Osteocyte (in vitro differentiated cells): Measurements from ENCODE around the gene ING5. TPM values are rescaled to one million over a fixed set of nuclear protein-coding genes. Genes with fewer than 3 reads are reported as not detected.
A peak's percentile ranks its signal among the peaks of the same experiment; 100 is the strongest.

Experiments used
- DNase-seq: peaks from one replicate; pipeline ENCODE4 v3.0.0; 2021; ENCODE audit warnings: mixed read lengths; ENCODE audit not compliant: unreplicated experiment; ENCODE audit errors: extremely low spot score
- H3K27ac Mint-ChIP-seq: one replicate; pipeline ENCODE4 v1.8.0; 2021; ENCODE audit warnings: mild to moderate bottlenecking, mixed read lengths; ENCODE audit not compliant: unreplicated experiment
- H3K27me3 Mint-ChIP-seq: one replicate; pipeline ENCODE4 v1.8.0; 2021; ENCODE audit warnings: mixed read lengths; ENCODE audit not compliant: unreplicated experiment
- H3K36me3 Mint-ChIP-seq: one replicate; pipeline ENCODE4 v1.8.0; 2021; ENCODE audit warnings: mixed read lengths; ENCODE audit not compliant: unreplicated experiment
- H3K4me1 Mint-ChIP-seq: one replicate; pipeline ENCODE4 v1.8.0; 2021; ENCODE audit warnings: mixed read lengths; ENCODE audit not compliant: unreplicated experiment
- H3K4me3 Mint-ChIP-seq: one replicate; pipeline ENCODE4 v1.8.0; 2021; ENCODE audit warnings: mild to moderate bottlenecking, moderate library complexity, mixed read lengths; ENCODE audit not compliant: unreplicated experiment
- H3K9me3 Mint-ChIP-seq: one replicate; pipeline ENCODE4 v1.8.0; 2021; ENCODE audit warnings: mixed read lengths; ENCODE audit not compliant: unreplicated experiment
- total RNA-seq: library from RNA; stranded (reverse); gene quantifications from 2 replicates; pipeline ENCODE4 v1.2.1, GENCODE V29; 2021
- TF ChIP-seq, protein P1 (sequence below): fragments of 200-600 bp; sonication (generic); IDR thresholded peaks from 2 replicates; pipeline ENCODE4 v1.5.0; 2021; ENCODE audit warnings: antibody characterized with exemption, mild to moderate bottlenecking, moderate library complexity

Gene ING5
- total RNA-seq, 1 donor from 2014 or later, result 32.0 TPM

- Mint-ChIP-seq H3K36me3 (peaks cover 7% of the 10 kb centered on the region), H3K4me3 (peak overlapping the region; percentile 74), H3K27me3 (no peaks in the 10 kb centered on the region), H3K27ac (peak overlapping the region; percentile 86), H3K4me1 (peaks cover 15% of the 10 kb centered on the region), H3K9me3 (peaks cover 5% of the 10 kb centered on the region)
- no peak for DNase-seq
- TF ChIP-seq, protein P1, sequence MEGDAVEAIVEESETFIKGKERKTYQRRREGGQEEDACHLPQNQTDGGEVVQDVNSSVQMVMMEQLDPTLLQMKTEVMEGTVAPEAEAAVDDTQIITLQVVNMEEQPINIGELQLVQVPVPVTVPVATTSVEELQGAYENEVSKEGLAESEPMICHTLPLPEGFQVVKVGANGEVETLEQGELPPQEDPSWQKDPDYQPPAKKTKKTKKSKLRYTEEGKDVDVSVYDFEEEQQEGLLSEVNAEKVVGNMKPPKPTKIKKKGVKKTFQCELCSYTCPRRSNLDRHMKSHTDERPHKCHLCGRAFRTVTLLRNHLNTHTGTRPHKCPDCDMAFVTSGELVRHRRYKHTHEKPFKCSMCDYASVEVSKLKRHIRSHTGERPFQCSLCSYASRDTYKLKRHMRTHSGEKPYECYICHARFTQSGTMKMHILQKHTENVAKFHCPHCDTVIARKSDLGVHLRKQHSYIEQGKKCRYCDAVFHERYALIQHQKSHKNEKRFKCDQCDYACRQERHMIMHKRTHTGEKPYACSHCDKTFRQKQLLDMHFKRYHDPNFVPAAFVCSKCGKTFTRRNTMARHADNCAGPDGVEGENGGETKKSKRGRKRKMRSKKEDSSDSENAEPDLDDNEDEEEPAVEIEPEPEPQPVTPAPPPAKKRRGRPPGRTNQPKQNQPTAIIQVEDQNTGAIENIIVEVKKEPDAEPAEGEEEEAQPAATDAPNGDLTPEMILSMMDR, result peak; percentile 59
Measured at GRCh38 chr2:241701149-241701398, 765 bp upstream of the ING5 start.

- H3K4me3 Mint-ChIP-seq, result peak overlapping the region; percentile 87
- TF ChIP-seq, protein P1, result peak; percentile 34
- H3K27ac Mint-ChIP-seq, result peak overlapping the region; percentile 79
- H3K36me3 Mint-ChIP-seq, result peaks cover 13% of the 10 kb centered on the region
- peaks cover 15% of the 10 kb centered on the region for H3K4me1 Mint-ChIP-seq
- no peaks in the 10 kb centered on the region for H3K27me3 Mint-ChIP-seq
- peaks cover 5% of the 10 kb centered on the region for H3K9me3 Mint-ChIP-seq
- peak; percentile 96 for DNase-seq
Measured at GRCh38 chr2:241702155-241703031, 554 bp downstream of the ING5 start.

- DNase-seq, result no peak
- no peaks in the 10 kb centered on the region for H3K27me3 Mint-ChIP-seq
- peak overlapping the region; percentile 79 for H3K27ac Mint-ChIP-seq
- H3K4me3 Mint-ChIP-seq, result peak overlapping the region; percentile 87
- peaks cover 5% of the 10 kb centered on the region for H3K9me3 Mint-ChIP-seq
- peaks cover 16% of the 10 kb centered on the region for H3K36me3 Mint-ChIP-seq
- peaks cover 15% of the 10 kb centered on the region for H3K4me1 Mint-ChIP-seq
- TF ChIP-seq, protein P1, result no peak
Measured at GRCh38 chr2:241703032-241703604, 1.3 kb downstream of the ING5 start.

GRCh38 chr2:241706537-241706936, 4.7 kb downstream of the ING5 start:
- Mint-ChIP-seq H3K4me1 (peaks cover 5% of the 10 kb centered on the region), H3K27me3 (no peaks in the 10 kb centered on the region), H3K9me3 (peaks cover 5% of the 10 kb centered on the region), H3K4me3 (no peak overlapping the region), H3K27ac (no peak overlapping the region), H3K36me3 (peaks cover 36% of the 10 kb centered on the region)
- no peak for DNase-seq
- TF ChIP-seq, protein P1, result no peak

DNA sequence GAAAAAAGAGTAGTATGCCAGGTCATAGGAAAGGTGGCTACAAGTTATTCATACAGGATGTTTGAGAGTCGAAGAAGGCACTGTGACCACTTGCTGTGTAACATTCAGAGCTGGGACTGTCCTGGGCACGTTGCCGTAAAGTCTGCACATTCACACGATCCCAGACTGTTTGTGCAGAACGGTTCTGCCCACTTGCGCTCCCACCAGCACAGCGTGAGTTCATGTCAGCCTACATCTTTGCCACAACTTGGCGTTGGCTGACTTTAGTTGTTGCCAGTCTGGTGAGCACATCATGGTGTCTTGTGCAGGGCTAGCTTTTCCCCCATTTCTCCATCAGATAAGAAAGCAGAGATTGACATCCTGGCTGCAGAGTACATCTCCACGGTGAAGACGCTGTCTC, 7.0 kb downstream of the ING5 start:
- no peaks in the 10 kb centered on the region for H3K27me3 Mint-ChIP-seq
- no peaks in the 10 kb centered on the region for H3K4me1 Mint-ChIP-seq
- no peak overlapping the region for H3K27ac Mint-ChIP-seq
- no peak for DNase-seq
- TF ChIP-seq, protein P1, result no peak
- H3K36me3 Mint-ChIP-seq, result peaks cover 53% of the 10 kb centered on the region
- H3K4me3 Mint-ChIP-seq, result no peak overlapping the region
- peaks cover 5% of the 10 kb centered on the region for H3K9me3 Mint-ChIP-seq
